GM19023 (cell line): ENCODE measurements around the gene SLC35F2.
"Not testable (repeated sequence)": the region's sequence is repeated elsewhere in the genome, so short reads cannot be mapped to it uniquely, and the experiment has no call there.

Experiments used
- ATAC-seq: cut with Tn5 transposase; IDR thresholded peaks from one replicate; pipeline ENCODE4 v1.9.1; 2021; ENCODE audit warnings: mild to moderate bottlenecking, moderate library complexity; ENCODE audit not compliant: unreplicated experiment

SLC35F2 gene

GRCh38 chr11:107791343-107792048, 67.1 kb downstream of the SLC35F2 start:
- ATAC-seq, result no peak

GRCh38 chr11:107789767-107790166, 68.8 kb downstream of the SLC35F2 start:
- ATAC-seq, result no peak

GRCh38 chr11:107787733-107788132, 70.9 kb downstream of the SLC35F2 start:
- no peak for ATAC-seq

GRCh38 chr11:107785401-107785800, 73.2 kb downstream of the SLC35F2 start:
- no peak for ATAC-seq

- ATAC-seq, result no peak
Observed at GRCh38 chr11:107783121-107783520, 75.5 kb downstream of the SLC35F2 start.

GRCh38 chr11:107780775-107781174, 77.8 kb downstream of the SLC35F2 start:
- ATAC-seq, result no peak

- no peak for ATAC-seq
Observed at GRCh38 chr11:107780136-107780535, 78.5 kb downstream of the SLC35F2 start.

- ATAC-seq, result no peak
Observed at GRCh38 chr11:107778839-107779517, 79.6 kb downstream of the SLC35F2 start.

GRCh38 chr11:107777110-107777509, 81.5 kb downstream of the SLC35F2 start:
- peak; percentile 60 for ATAC-seq

GRCh38 chr11:107776062-107776461, 82.5 kb downstream of the SLC35F2 start:
- ATAC-seq, result no peak

- ATAC-seq, result no peak
Observed at GRCh38 chr11:107770551-107770951, 88.0 kb downstream of the SLC35F2 start.

- no peak for ATAC-seq
Observed at GRCh38 chr11:107769189-107769588, 89.4 kb downstream of the SLC35F2 start.

- ATAC-seq, result not testable (repeated sequence)
Observed at GRCh38 chr11:107758719-107759355, 99.8 kb downstream of the SLC35F2 start.

- ATAC-seq, result no peak
Observed at GRCh38 chr11:107757661-107758060, 100.9 kb downstream of the SLC35F2 start.

GRCh38 chr11:107756553-107756952, 102.0 kb downstream of the SLC35F2 start:
- ATAC-seq, result no peak

- ATAC-seq, result no peak
Observed at GRCh38 chr11:107752949-107753822, 105.4 kb downstream of the SLC35F2 start.

GRCh38 chr11:107752508-107752907, 106.1 kb downstream of the SLC35F2 start:
- ATAC-seq, result no peak

- no peak for ATAC-seq
Observed at GRCh38 chr11:107751082-107751481, 107.5 kb downstream of the SLC35F2 start.

GRCh38 chr11:107750313-107750712, 108.3 kb downstream of the SLC35F2 start:
- ATAC-seq, result no peak

- ATAC-seq, result no peak
Observed at GRCh38 chr11:107747622-107748021, 111.0 kb downstream of the SLC35F2 start.

GRCh38 chr11:107744736-107745135, 113.9 kb downstream of the SLC35F2 start:
- ATAC-seq, result no peak
